H1 (cell line): ENCODE results near the gene DAG1. TPM values are rescaled to one million over a fixed set of nuclear protein-coding genes. Genes with fewer than 3 reads are reported as not detected.
"Not testable (repeated sequence)": the region's sequence is repeated elsewhere in the genome, so short reads cannot be mapped to it uniquely, and the experiment has no call there.

ENCODE experiments used
- CTCF ChIA-PET: fragments of 300-600 bp; sonication (Branson Sonifier 250); formaldehyde crosslinking; loops from one replicate; lab custom pipeline; 2021; ENCODE audit not compliant: partially characterized antibody; lab: Charles Lee
- POLR2A ChIA-PET: fragments of 300-600 bp; sonication (Branson Sonifier 250); formaldehyde crosslinking; loops from one replicate; lab custom pipeline; 2021; ENCODE audit warnings: inconsistent platforms; ENCODE audit not compliant: partially characterized antibody; lab: Charles Lee
- DNase-seq, 2 experiments: peaks; one replicate each; pipeline versions ENCODE4 v3.0.0 to v3.0.0-alpha.2; 2010 to 2022; ENCODE audit warnings: low spot score in 2 of 2, low read depth in 1 of 2, mixed read lengths in 1 of 2
- FAIRE-seq: peaks from 2 replicates; lab custom pipeline; 2011; peaks lifted over from hg19 to GRCh38; lab: Jason Lieb, UNC
- H2AFZ ChIP-seq: 2 replicates; pipeline ENCODE4 v1.8.1; 2012; ENCODE audit warnings: low read length, inconsistent platforms
- H2AK5ac ChIP-seq: 2 replicates; pipeline ENCODE4 v1.6.1; 2013; ENCODE audit warnings: low read depth, low read length
- H2BK120ac ChIP-seq: replicated peaks from 2 replicates; pipeline ENCODE3; 2013; ENCODE audit warnings: low read depth, low read length, inconsistent platforms
- H2BK12ac ChIP-seq: 2 replicates; pipeline ENCODE4 v1.6.1; 2013; ENCODE audit warnings: low read depth, low read length
- H2BK15ac ChIP-seq: 2 replicates; pipeline ENCODE4 v1.6.1; 2013; ENCODE audit warnings: low read length
- H2BK20ac ChIP-seq: 2 replicates; pipeline ENCODE4 v1.6.1; 2013; ENCODE audit warnings: low read length
- H2BK5ac ChIP-seq: 2 replicates; pipeline ENCODE4 v1.6.1; 2013; ENCODE audit warnings: low read depth, low read length
- H3K14ac ChIP-seq: 2 replicates; pipeline ENCODE4 v1.6.1; 2013; ENCODE audit warnings: inconsistent platforms; ENCODE audit not compliant: insufficient read length
- H3K18ac ChIP-seq: 2 replicates; pipeline ENCODE4 v1.6.1; 2013; ENCODE audit warnings: low read length; ENCODE audit errors: extremely low read depth
- H3K23ac ChIP-seq: 2 replicates; pipeline ENCODE4 v1.6.1; 2013; ENCODE audit warnings: inconsistent platforms; ENCODE audit not compliant: insufficient read length
- H3K23me2 ChIP-seq: 2 replicates; pipeline ENCODE4 v1.6.1; 2013; ENCODE audit warnings: low read depth, low read length
- H3K27ac ChIP-seq: 2 replicates; pipeline ENCODE4 v1.6.1; 2011; ENCODE audit warnings: low read depth, low read length, inconsistent platforms
- H3K27me3 ChIP-seq, 4 experiments: replicated peaks in 1 of 4; 1 replicate in 1 of 4; 2 replicates in 3 of 4; pipeline versions ENCODE4 v1.6.1 to v1.8.1; 2011 to 2013; ENCODE audit warnings: low read length in 3 of 4, mild to moderate bottlenecking in 3 of 4, inconsistent platforms in 2 of 4, mixed read lengths in 2 of 4, moderate library complexity in 1 of 4; ENCODE audit not compliant: control insufficient read depth in 3 of 4, insufficient read depth in 3 of 4; ENCODE audit errors: extremely low read depth in 1 of 4
- H3K36me3 ChIP-seq, 4 experiments: 2 replicates each; pipeline versions ENCODE4 v1.6.1 to v1.8.1; 2011 to 2013; ENCODE audit warnings: mild to moderate bottlenecking in 4 of 4, low read length in 3 of 4, moderate library complexity in 2 of 4, control low read depth in 1 of 4, inconsistent platforms in 1 of 4; ENCODE audit not compliant: insufficient read depth in 4 of 4, control insufficient read depth in 2 of 4
- H3K4ac ChIP-seq: replicated peaks from 2 replicates; pipeline ENCODE3; 2013; ENCODE audit warnings: low read length, low read depth, mixed read lengths, inconsistent platforms; ENCODE audit not compliant: insufficient read length
- H3K4me1 ChIP-seq, 4 experiments: replicated peaks in 1 of 4; 1 replicate in 1 of 4; 2 replicates in 3 of 4; pipeline versions ENCODE4 v1.6.1 to v1.8.1; 2011 to 2013; ENCODE audit warnings: low read length in 3 of 4, inconsistent platforms in 2 of 4, mixed read lengths in 1 of 4; ENCODE audit not compliant: insufficient read depth in 4 of 4, control insufficient read depth in 3 of 4
- H3K4me2 ChIP-seq, 2 experiments: 2 replicates each; pipeline versions ENCODE4 v1.6.1 to v1.8.1; 2011 to 2013; ENCODE audit warnings: low read depth in 2 of 2, low read length in 2 of 2, control low read depth in 1 of 2, inconsistent platforms in 1 of 2, mild to moderate bottlenecking in 1 of 2; ENCODE audit not compliant: insufficient read depth in 1 of 2
- H3K4me3 ChIP-seq, 4 experiments: fragments of 200-600, 300-600 bp in 1 of 4; sonication (generic), shearing (Covaris generic), sonication (Bioruptor Twin) in 1 of 4; 2 replicates each; pipeline versions ENCODE4 v1.5.1 to v1.8.1; 2011 to 2016; ENCODE audit warnings: low read length in 4 of 4, low read depth in 3 of 4, control low read depth in 2 of 4, inconsistent platforms in 2 of 4, mild to moderate bottlenecking in 2 of 4, mixed read lengths in 1 of 4, moderate library complexity in 1 of 4; ENCODE audit not compliant: insufficient read depth in 2 of 4; ENCODE audit errors: extremely low read depth in 1 of 4
- H3K56ac ChIP-seq: replicated peaks from 2 replicates; pipeline ENCODE3; 2013; ENCODE audit warnings: low read depth, mild to moderate bottlenecking, mixed read lengths, low read length, inconsistent platforms; ENCODE audit not compliant: insufficient read length
- H3K79me1 ChIP-seq: 2 replicates; pipeline ENCODE4 v1.6.1; 2013; ENCODE audit warnings: low read depth, low read length, control low read depth
- H3K79me2 ChIP-seq, 2 experiments: 2 replicates each; pipeline versions ENCODE4 v1.6.1 to v1.8.1; 2012 to 2013; ENCODE audit warnings: low read length in 2 of 2, mild to moderate bottlenecking in 2 of 2, inconsistent platforms in 1 of 2; ENCODE audit not compliant: insufficient read depth in 2 of 2, control insufficient read depth in 1 of 2
- H3K9ac ChIP-seq, 4 experiments: replicated peaks in 1 of 4; 1 replicate in 1 of 4; 2 replicates in 3 of 4; pipeline versions ENCODE4 v1.6.1 to v1.8.1; 2011 to 2013; ENCODE audit warnings: low read depth in 3 of 4, low read length in 3 of 4, control low read depth in 2 of 4, mild to moderate bottlenecking in 2 of 4, moderate library complexity in 2 of 4, inconsistent platforms in 1 of 4; ENCODE audit errors: extremely low read depth in 1 of 4
- H3K9me3 ChIP-seq, 2 experiments: 2 replicates each; pipeline versions ENCODE4 v1.6.1 to v1.8.1; 2012 to 2013; ENCODE audit warnings: mild to moderate bottlenecking in 2 of 2, moderate library complexity in 2 of 2, control low read depth in 1 of 2, inconsistent platforms in 1 of 2, low read depth in 1 of 2, low read length in 1 of 2, mixed read lengths in 1 of 2; ENCODE audit not compliant: insufficient read depth in 2 of 2
- H4K20me1 ChIP-seq, 2 experiments: replicated peaks in 1 of 2; 2 replicates each; pipeline versions ENCODE3 to v1.8.1; 2011 to 2013; ENCODE audit warnings: inconsistent platforms in 2 of 2, low read length in 2 of 2, mild to moderate bottlenecking in 1 of 2; ENCODE audit not compliant: insufficient read depth in 2 of 2, control insufficient read depth in 1 of 2
- H4K5ac ChIP-seq: 2 replicates; pipeline ENCODE4 v1.6.1; 2013; ENCODE audit warnings: low read length, low read depth, mixed read lengths, inconsistent platforms; ENCODE audit not compliant: insufficient read length
- H4K8ac ChIP-seq: 2 replicates; pipeline ENCODE4 v1.8.0; 2013; ENCODE audit warnings: mild to moderate bottlenecking, moderate library complexity, low read length, inconsistent platforms; ENCODE audit not compliant: insufficient read depth; ENCODE audit errors: extremely low read depth
- H4K91ac ChIP-seq: replicated peaks from 2 replicates; pipeline ENCODE3; 2013; ENCODE audit warnings: low read length, mixed read lengths, inconsistent platforms; ENCODE audit not compliant: insufficient read length
- WGBS, 2 experiments: shearing (Covaris generic) in 1 of 2; methylation state at CpG; one replicate each; pipeline versions ENCODE4 v1.1.6 to v1.1.7; 2013 to 2015; ENCODE audit warnings: low lambda C conversion rate in 2 of 2, mixed read lengths in 2 of 2, inconsistent platforms in 1 of 2, low coverage in 1 of 2, missing lambda C conversion rate in 1 of 2; ENCODE audit not compliant: insufficient replicate concordance in 2 of 2, insufficient coverage in 1 of 2, insufficient read length in 1 of 2; ENCODE audit errors: extremely low coverage in 1 of 2, missing lambda C conversion rate in 1 of 2; 5-methylcytosine and 5-hydroxymethylcytosine counted together
- polyA plus RNA-seq, 7 experiments: library from polyadenylated mRNA; depleted of rRNA in 3 of 7; stranded (reverse) in 5 of 7; unstranded in 2 of 7; fragments of >200 nt in 5 of 7; fragments of 200-250 nt in 2 of 7; gene quantifications; 1 replicate in 5 of 7; 2 replicates in 1 of 7; 4 replicates in 1 of 7; pipeline versions ENCODE4 v1.2.1 to v1.2.3, GENCODE V29; 2011 to 2013; ENCODE audit warnings: missing spikeins in 2 of 7, mixed read lengths in 2 of 7
- total RNA-seq: library from RNA; stranded (reverse); fragmentation: NEBNext Ultra II Directional; extraction: Animal tissue kit (Norgen Biotek cat#: 25700); gene quantifications from 2 replicates; pipeline ENCODE4 v1.2.1, GENCODE V29; 2021
- TF ChIP-seq, protein P1 (sequence below): IDR thresholded peaks from 2 replicates; pipeline ENCODE4 v1.6.1; 2012; ENCODE audit warnings: inconsistent platforms

Gene DAG1
- total and polyA plus RNA-seq, 2 of the 8 experiments (the other 6 are each of a cell fraction or from before 2014, with no cell fraction given) = 97.5 to 138 TPM

DNA sequence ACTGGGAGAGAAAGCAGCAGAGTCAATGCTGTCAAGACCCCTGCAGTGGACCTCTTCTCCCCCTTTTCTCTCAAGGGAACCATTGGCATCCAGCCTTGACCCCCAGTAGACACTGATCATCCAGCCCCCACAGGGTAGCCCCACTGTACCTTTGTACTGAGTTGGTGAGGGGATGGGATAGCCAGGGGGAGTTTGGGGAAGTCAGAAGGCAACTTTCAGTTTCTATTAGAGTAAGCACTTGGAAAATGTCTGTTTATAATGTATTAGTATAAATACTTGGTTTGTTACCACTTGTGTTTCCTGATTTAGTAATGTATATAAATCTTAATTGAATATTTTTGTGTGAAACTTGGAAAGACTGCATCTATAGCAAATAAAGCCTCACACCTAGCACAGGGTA is 25.0 kb downstream of the DAG1 start (continued):
- TF ChIP-seq, protein P1, sequence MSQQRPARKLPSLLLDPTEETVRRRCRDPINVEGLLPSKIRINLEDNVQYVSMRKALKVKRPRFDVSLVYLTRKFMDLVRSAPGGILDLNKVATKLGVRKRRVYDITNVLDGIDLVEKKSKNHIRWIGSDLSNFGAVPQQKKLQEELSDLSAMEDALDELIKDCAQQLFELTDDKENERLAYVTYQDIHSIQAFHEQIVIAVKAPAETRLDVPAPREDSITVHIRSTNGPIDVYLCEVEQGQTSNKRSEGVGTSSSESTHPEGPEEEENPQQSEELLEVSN = no peak
- TF ChIP-seq, all 59 proteins: peak for 0

DNA sequence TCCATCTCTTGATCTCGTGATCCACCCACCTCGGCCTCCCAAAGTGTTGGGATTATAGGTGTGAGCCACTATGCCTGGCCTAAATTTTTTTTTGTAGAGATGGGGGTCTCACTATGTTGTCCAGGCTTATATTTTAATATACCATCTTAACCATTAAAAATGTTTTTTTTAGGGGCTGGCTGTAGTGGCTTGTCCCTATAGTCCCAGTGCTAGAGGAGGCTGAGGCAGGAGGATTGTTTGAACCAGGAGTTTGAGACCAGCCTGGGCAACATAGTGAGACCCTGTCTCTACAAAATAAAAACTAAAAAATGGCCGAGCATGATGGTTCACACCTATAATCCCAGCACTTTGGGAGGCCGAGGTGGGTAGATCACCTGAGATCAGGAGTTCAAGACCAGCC is 26.8 kb downstream of the DAG1 start:
- 86% methylated on average over 4 of the region's 4 CpGs; no CpG with 5 or more reads in 1 of the 2 experiments for WGBS, 2 experiments
- not testable (repeated sequence) for H3K79me1 ChIP-seq, H3K56ac ChIP-seq, H3K4me1 ChIP-seq, FAIRE-seq, H3K14ac ChIP-seq, H3K36me3 ChIP-seq, H3K4me2 ChIP-seq, H2BK15ac ChIP-seq, H2BK12ac ChIP-seq, H3K23ac ChIP-seq, H3K9me3 ChIP-seq, H2BK5ac ChIP-seq, H4K91ac ChIP-seq, H4K8ac ChIP-seq, H3K27me3 ChIP-seq, H2AFZ ChIP-seq, H3K9ac ChIP-seq, H3K18ac ChIP-seq, H3K27ac ChIP-seq, H2BK20ac ChIP-seq, DNase-seq, H2BK120ac ChIP-seq, H3K23me2 ChIP-seq, H3K4me3 ChIP-seq, H2AK5ac ChIP-seq, H4K5ac ChIP-seq, H3K4ac ChIP-seq
- Histone ChIP-seq H3K79me2 (peaks cover 0 to 70% of the 10 kb centered on the region in 2 experiments; a peak in 3 of 4 replicates), H4K20me1 (peaks cover 2 to 12% of the 10 kb centered on the region in 2 experiments)
- CTCF ChIA-PET = interaction anchor here (0.8 kb wide), 1 partner anchor 173 kb away, joined by 3 read pairs; no protein-coding TSS in a partner anchor
- POLR2A ChIA-PET = interaction anchor here (0.9 to 2.2 kb wide), 3 partner anchors 13 to 26 kb away, joined by 3 to 7 read pairs (median 4); partner anchors contain the start of gene DAG1
